Neural progenitor cell (in vitro differentiated cells): Measurements from ENCODE around the gene NRK.

Source experiments
- EZH2phosphoT487 ChIP-seq: fragments of 200-600 bp; sonication (generic); IDR thresholded peaks from 2 replicates; pipeline ENCODE4 v1.6.1; 2017; ENCODE audit warnings: antibody characterized with exemption
- TF ChIP-seq, protein P1 (sequence below): fragments of 200-600 bp; sonication (generic); IDR thresholded peaks from 2 replicates; pipeline ENCODE4 v1.5.1; 2017; ENCODE audit warnings: antibody characterized with exemption, mild to moderate bottlenecking

GRCh38 chrX:105880491-105880890 lies 58.2 kb downstream of the NRK start:
- TF ChIP-seq, protein P1, sequence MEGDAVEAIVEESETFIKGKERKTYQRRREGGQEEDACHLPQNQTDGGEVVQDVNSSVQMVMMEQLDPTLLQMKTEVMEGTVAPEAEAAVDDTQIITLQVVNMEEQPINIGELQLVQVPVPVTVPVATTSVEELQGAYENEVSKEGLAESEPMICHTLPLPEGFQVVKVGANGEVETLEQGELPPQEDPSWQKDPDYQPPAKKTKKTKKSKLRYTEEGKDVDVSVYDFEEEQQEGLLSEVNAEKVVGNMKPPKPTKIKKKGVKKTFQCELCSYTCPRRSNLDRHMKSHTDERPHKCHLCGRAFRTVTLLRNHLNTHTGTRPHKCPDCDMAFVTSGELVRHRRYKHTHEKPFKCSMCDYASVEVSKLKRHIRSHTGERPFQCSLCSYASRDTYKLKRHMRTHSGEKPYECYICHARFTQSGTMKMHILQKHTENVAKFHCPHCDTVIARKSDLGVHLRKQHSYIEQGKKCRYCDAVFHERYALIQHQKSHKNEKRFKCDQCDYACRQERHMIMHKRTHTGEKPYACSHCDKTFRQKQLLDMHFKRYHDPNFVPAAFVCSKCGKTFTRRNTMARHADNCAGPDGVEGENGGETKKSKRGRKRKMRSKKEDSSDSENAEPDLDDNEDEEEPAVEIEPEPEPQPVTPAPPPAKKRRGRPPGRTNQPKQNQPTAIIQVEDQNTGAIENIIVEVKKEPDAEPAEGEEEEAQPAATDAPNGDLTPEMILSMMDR: no peak
- no peak for TF ChIP-seq EZH2phosphoT487
